Pancreas (tissue), 10 donors: Measurements from ENCODE around the gene UBASH3A. TPM values are rescaled to one million over a fixed set of nuclear protein-coding genes. Genes with fewer than 3 reads are reported as not detected.

Source experiments
- ATAC-seq, 4 donors: fragments of 200-7000 bp; cut with Tn5 transposase; one replicate each; pipeline versions ENCODE4 v1.8.0 to v1.9.1; 2020; ENCODE audit warnings: mild to moderate bottlenecking in 4 of 4, moderate library complexity in 4 of 4
- DNase-seq, 6 donors: peaks; one replicate each; pipeline ENCODE4 v3.0.0-alpha.2; 2020
- FAIRE-seq: peaks from 2 replicates; lab custom pipeline; 2012; peaks lifted over from hg19 to GRCh38; lab: Jason Lieb, UNC
- H3K27ac ChIP-seq, 4 donors: fragments of 200-600 bp; sonication (generic); 1 replicate in 3 of 4; 2 replicates in 1 of 4; pipeline versions ENCODE4 v1.5.0 to v1.8.0; 2020
- H3K27me3 ChIP-seq, 4 donors: fragments of 200-600 bp; one replicate each; pipeline ENCODE4 v1.8.0; 2021
- H3K36me3 ChIP-seq, 3 donors: fragments of 200-600 bp; sonication (generic) in 1 of 3; one replicate each; pipeline versions ENCODE4 v1.5.0 to v1.8.0; 2020 to 2021
- H3K4me1 ChIP-seq, 3 donors: fragments of 200-600 bp; one replicate each; pipeline ENCODE4 v1.8.0; 2021
- H3K4me3 ChIP-seq, 4 donors: fragments of 200-600 bp; sonication (generic) in 2 of 4; one replicate each; pipeline versions ENCODE4 v1.5.0 to v1.8.0; 2020 to 2021
- H3K9me3 ChIP-seq, 4 donors: fragments of 200-600 bp; one replicate each; pipeline ENCODE4 v1.8.0; 2021
- CTCF ChIP-seq, 4 donors: fragments of 200-600 bp; sonication (generic) in 3 of 4; IDR thresholded peaks; one replicate each; pipeline versions ENCODE4 v1.5.0 to v1.8.0; 2021; ENCODE audit warnings: antibody characterized with exemption in 4 of 4
- WGBS, 2 donors: extraction: QIAGEN DNeasy Blood & Tissue Kit; methylation state at CpG; one replicate each; pipeline ENCODE4 v1.1.7; 2013; 5-methylcytosine and 5-hydroxymethylcytosine counted together
- intact Hi-C, 3 donors: fragments of 100-400 bp; cut with DNase I; formaldehyde crosslinking; loops; one replicate each; pipeline versions ENCODE4 v1.11.1 to v1.14.2; 2022
- polyA plus RNA-seq, 2 donors: library from polyadenylated mRNA; stranded (reverse); fragments of 200-250 nt; gene quantifications; one replicate each; pipeline ENCODE4 v1.2.3, GENCODE V29; 2013
- total RNA-seq, 6 donors: library from RNA; stranded (reverse); fragmentation: NEBNext Ultra II Directional in 4 of 6; extraction: Animal tissue kit (Norgen Biotek cat#: 25700) in 4 of 6; gene quantifications; one replicate each; pipeline versions ENCODE4 v1.2.1 to v1.2.4, GENCODE V29; 2021 to 2023
- donor health status: healthy with polysubstance abuse.
- donor health status: DM: no; HTN: no; CAD: no; lungs with moderate emphysema.
- donor health status: DM: no; HTN: no; CAD: no.
- donor health status: control.
- donor health status: control.
- donor health status: Bipolar disorder and iron deficiency.
- donor health status: DM: yes; HTN: yes; CAD: no.
- donor health status: DM: no; HTN: no; CAD: no.
- donor health status: DM: no; HTN: no; CAD: no.
- donor health status: DM: yes; HTN: yes; CAD: no.

UBASH3A gene
- total and polyA plus RNA-seq, 8 donors: 0.15 to 0.40 (median 0.32) TPM; not detected in 1

- ATAC-seq: no peak
- no peaks in the 10 kb centered on the region for H3K36me3 ChIP-seq
- no peaks in the 10 kb centered on the region for H3K27me3 ChIP-seq
- whole genome bisulfite sequencing, 2 donors: 55 to 74% methylated on average over 9 of the region's 9 CpGs
- no peak for FAIRE-seq
- intact Hi-C loops: no loop called here
- TF ChIP-seq CTCF (IDR thresholded peaks at IDR 0.05): no peak
- no peak for DNase-seq
- no peak overlapping the region for H3K4me3 ChIP-seq
- no peak overlapping the region for H3K27ac ChIP-seq
- H3K9me3 ChIP-seq: no peaks in the 10 kb centered on the region
- H3K4me1 ChIP-seq: no peaks in the 10 kb centered on the region
Measured at GRCh38 chr21:42362700-42363099, 41.0 kb upstream of the UBASH3A start.

GRCh38 chr21:42363312-42363711, 40.4 kb upstream of the UBASH3A start:
- no peaks in the 10 kb centered on the region for H3K36me3 ChIP-seq
- ATAC-seq (peak in 2 of 4 donors; percentile 51 to 71), FAIRE-seq (no peak), DNase-seq (no peak)
- H3K4me1 ChIP-seq: no peaks in the 10 kb centered on the region
- H3K9me3 ChIP-seq: no peaks in the 10 kb centered on the region
- no peak for TF ChIP-seq CTCF (IDR thresholded peaks at IDR 0.05)
- intact Hi-C loops: no loop called here
- no peaks in the 10 kb centered on the region for H3K27me3 ChIP-seq
- no peak overlapping the region for H3K4me3 ChIP-seq
- 51 to 64% methylated on average over 8 of the region's 8 CpGs for WGBS, 2 donors
- H3K27ac ChIP-seq: no peak overlapping the region

GRCh38 chr21:42364304-42364865, 39.3 kb upstream of the UBASH3A start:
- Histone ChIP-seq H3K36me3 (no peaks in the 10 kb centered on the region), H3K9me3 (no peaks in the 10 kb centered on the region), H3K4me1 (no peaks in the 10 kb centered on the region), H3K27ac (no peak overlapping the region), H3K4me3 (no peak overlapping the region), H3K27me3 (no peaks in the 10 kb centered on the region)
- TF ChIP-seq CTCF (IDR thresholded peaks at IDR 0.05): no peak
- 64 to 79% methylated on average over 13 of the region's 13 CpGs for WGBS, 2 donors
- ATAC-seq (no peak), DNase-seq (no peak), FAIRE-seq (no peak)
- intact Hi-C loops: no loop called here

- TF ChIP-seq CTCF (IDR thresholded peaks at IDR 0.05): no peak
- no peak for FAIRE-seq
Measured at GRCh38 chr21:42365770-42366169, 37.9 kb upstream of the UBASH3A start.

GRCh38 chr21:42366292-42367010, 37.3 kb upstream of the UBASH3A start, which contains the start of gene TFF1:
Gene TFF1 (minus strand): TSS chr21:42366535. CDS start chr21:42366495, 40 bp downstream.
- ATAC-seq (peak in 3 of 4 donors; percentile 50 to 63 (median 54)), FAIRE-seq (no peak), DNase-seq (no peak)
- intact Hi-C loops: no loop called here
- Histone ChIP-seq H3K9me3 (no peaks in the 10 kb centered on the region), H3K27ac (no peak within 1 kb of the TSS), H3K36me3 (no peaks in the 10 kb centered on the region), H3K27me3 (no peaks in the 10 kb centered on the region), H3K4me3 (no peak within 1 kb of the TSS), H3K4me1 (no peaks in the 10 kb centered on the region)
- 77 to 82% methylated on average over 19 of the region's 19 CpGs for WGBS, 2 donors
- no peak for TF ChIP-seq CTCF (IDR thresholded peaks at IDR 0.05)

More at GRCh38 chr21:42365770-42366169, 37.9 kb upstream of the UBASH3A start:
- H3K27me3 ChIP-seq: no peaks in the 10 kb centered on the region
- no peak for DNase-seq
- H3K4me1 ChIP-seq: no peaks in the 10 kb centered on the region
- H3K27ac ChIP-seq: no peak overlapping the region
- intact Hi-C loops: no loop called here
- no peaks in the 10 kb centered on the region for H3K36me3 ChIP-seq
- no peak for ATAC-seq
- H3K4me3 ChIP-seq: no peak overlapping the region
- 77 to 79% methylated on average over 6 of the region's 6 CpGs for WGBS, 2 donors
- no peaks in the 10 kb centered on the region for H3K9me3 ChIP-seq
